HepG2 (cell line): ENCODE measurements around the gene HEYL. TPM values are rescaled to one million over a fixed set of nuclear protein-coding genes. Genes with fewer than 3 reads are reported as not detected.

ENCODE experiments used
- ASH2L ChIP-seq: fragments of 300-600, 200-600 bp; sonication (generic); IDR thresholded peaks from 2 replicates; pipeline ENCODE4 v1.7.0; 2017; ENCODE audit warnings: low read depth, mild to moderate bottlenecking, moderate library complexity, mixed read lengths, low read length; ENCODE audit not compliant: insufficient read length
- CENPT ChIP-seq: sonication (generic); formaldehyde crosslinking; IDR thresholded peaks from 2 replicates; pipeline ENCODE4 v1.8.0; 2022; ENCODE audit warnings: low read depth, mild to moderate bottlenecking, moderate library complexity, missing genetic modification reagents
- E2F2 ChIP-seq: sonication (generic); formaldehyde crosslinking; IDR thresholded peaks from 2 replicates; pipeline ENCODE4 v1.4.0; 2020; ENCODE audit warnings: missing genetic modification reagents, borderline replicate concordance
- GTF3A ChIP-seq: sonication (generic); formaldehyde crosslinking; conservative IDR thresholded peaks from 2 replicates; pipeline ENCODE4 v1.4.0; 2020; ENCODE audit warnings: mild to moderate bottlenecking, missing genetic modification reagents
- MTA1 ChIP-seq: sonication (generic); formaldehyde crosslinking; IDR thresholded peaks from 2 replicates; pipeline ENCODE4 v1.4.0; 2020; ENCODE audit warnings: missing genetic modification reagents, mild to moderate bottlenecking, borderline replicate concordance
- MTA3 ChIP-seq: sonication (generic); formaldehyde crosslinking; IDR thresholded peaks from 2 replicates; pipeline ENCODE4 v1.4.0; 2020; ENCODE audit warnings: missing genetic modification reagents
- MYC ChIP-seq: sonication (generic); formaldehyde crosslinking; IDR thresholded peaks from 2 replicates; pipeline ENCODE4 v1.9.0; 2021; ENCODE audit warnings: missing genetic modification reagents, borderline replicate concordance
- PPARG ChIP-seq: conservative IDR thresholded peaks from 2 replicates; pipeline ENCODE4 v1.6.1; 2016; ENCODE audit warnings: missing biosample characterization, missing genetic modification reagents
- TBX2 ChIP-seq: sonication (generic); formaldehyde crosslinking; IDR thresholded peaks from 2 replicates; pipeline ENCODE4 v1.5.0; 2020; ENCODE audit warnings: missing genetic modification reagents, mild to moderate bottlenecking, borderline replicate concordance
- TIGD3 ChIP-seq: sonication (generic); formaldehyde crosslinking; IDR thresholded peaks from 2 replicates; pipeline ENCODE4 v1.5.1; 2020; ENCODE audit warnings: mild to moderate bottlenecking, missing genetic modification reagents, borderline replicate concordance
- ZNF7 ChIP-seq: IDR thresholded peaks from 2 replicates; pipeline ENCODE4 v1.6.1; 2016; ENCODE audit warnings: missing biosample characterization, missing genetic modification reagents
- ZNF773 ChIP-seq: sonication (generic); formaldehyde crosslinking; IDR thresholded peaks from 2 replicates; pipeline ENCODE4 v1.4.0; 2020; ENCODE audit warnings: missing genetic modification reagents, borderline replicate concordance
- polyA plus RNA-seq, 8 experiments: library from polyadenylated mRNA; depleted of rRNA in 3 of 8; stranded (reverse) in 7 of 8; unstranded in 1 of 8; fragments of >200 nt; fragmentation: Illumina TruSeq in 4 of 8; extraction: Trizol in 4 of 8; gene quantifications; 2 replicates each; pipeline versions ENCODE4 v1.2.1 to v1.2.3, GENCODE V29; 2011 to 2016; ENCODE audit warnings: low read depth in 4 of 8, missing spikeins in 1 of 8, mixed read lengths in 1 of 8; ENCODE audit not compliant: insufficient read depth in 1 of 8
- total RNA-seq, 5 experiments: library from RNA; depleted of rRNA; stranded (reverse); fragments of >200 nt; fragmentation: Illumina TruSeq; extraction: Trizol; gene quantifications; 2 replicates each; pipeline ENCODE4 v1.2.3, GENCODE V29; 2016; ENCODE audit warnings: low read depth in 1 of 5
- TF ChIP-seq, protein P1 (sequence below): sonication (generic); formaldehyde crosslinking; IDR thresholded peaks from 2 replicates; pipeline ENCODE4 v1.8.1; 2022; ENCODE audit warnings: mild to moderate bottlenecking, missing genetic modification reagents
- TF ChIP-seq, protein P2 (sequence below): IDR thresholded peaks from 2 replicates; pipeline ENCODE4 v1.6.1; 2016; ENCODE audit warnings: missing compliant biosample characterization, missing genetic modification reagents, borderline replicate concordance
- TF ChIP-seq, protein P3 (sequence below): sonication (generic); formaldehyde crosslinking; IDR thresholded peaks from 2 replicates; pipeline ENCODE4 v1.4.0; 2020; ENCODE audit warnings: missing genetic modification reagents

HEYL gene
- total and polyA plus RNA-seq, 2 of the 13 experiments (the other 11 are each of a cell fraction or from before 2014, with no cell fraction given) = 0.03 to 0.04 TPM

- TF ChIP-seq MTA1 (CRISPR knock-in tag) (no peak), MYC (CRISPR knock-in tag) (no peak), ZNF7 (no peak), TIGD3 (CRISPR knock-in tag) (no peak), ASH2L (no peak), CENPT (no peak), E2F2 (CRISPR knock-in tag) (no peak), ZNF773 (CRISPR knock-in tag) (no peak), MTA3 (CRISPR knock-in tag) (no peak), TBX2 (CRISPR knock-in tag) (no peak), GTF3A (CRISPR knock-in tag) (no peak), PPARG (CRISPR knock-in tag) (no peak)
- TF ChIP-seq, protein P1, sequence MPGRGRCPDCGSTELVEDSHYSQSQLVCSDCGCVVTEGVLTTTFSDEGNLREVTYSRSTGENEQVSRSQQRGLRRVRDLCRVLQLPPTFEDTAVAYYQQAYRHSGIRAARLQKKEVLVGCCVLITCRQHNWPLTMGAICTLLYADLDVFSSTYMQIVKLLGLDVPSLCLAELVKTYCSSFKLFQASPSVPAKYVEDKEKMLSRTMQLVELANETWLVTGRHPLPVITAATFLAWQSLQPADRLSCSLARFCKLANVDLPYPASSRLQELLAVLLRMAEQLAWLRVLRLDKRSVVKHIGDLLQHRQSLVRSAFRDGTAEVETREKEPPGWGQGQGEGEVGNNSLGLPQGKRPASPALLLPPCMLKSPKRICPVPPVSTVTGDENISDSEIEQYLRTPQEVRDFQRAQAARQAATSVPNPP (CRISPR knock-in tag) = no peak
- TF ChIP-seq, protein P2, sequence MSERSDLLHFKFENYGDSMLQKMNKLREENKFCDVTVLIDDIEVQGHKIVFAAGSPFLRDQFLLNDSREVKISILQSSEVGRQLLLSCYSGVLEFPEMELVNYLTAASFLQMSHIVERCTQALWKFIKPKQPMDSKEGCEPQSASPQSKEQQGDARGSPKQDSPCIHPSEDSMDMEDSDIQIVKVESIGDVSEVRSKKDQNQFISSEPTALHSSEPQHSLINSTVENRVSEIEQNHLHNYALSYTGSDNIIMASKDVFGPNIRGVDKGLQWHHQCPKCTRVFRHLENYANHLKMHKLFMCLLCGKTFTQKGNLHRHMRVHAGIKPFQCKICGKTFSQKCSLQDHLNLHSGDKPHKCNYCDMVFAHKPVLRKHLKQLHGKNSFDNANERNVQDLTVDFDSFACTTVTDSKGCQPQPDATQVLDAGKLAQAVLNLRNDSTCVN (CRISPR knock-in tag) = no peak
- TF ChIP-seq, protein P3, sequence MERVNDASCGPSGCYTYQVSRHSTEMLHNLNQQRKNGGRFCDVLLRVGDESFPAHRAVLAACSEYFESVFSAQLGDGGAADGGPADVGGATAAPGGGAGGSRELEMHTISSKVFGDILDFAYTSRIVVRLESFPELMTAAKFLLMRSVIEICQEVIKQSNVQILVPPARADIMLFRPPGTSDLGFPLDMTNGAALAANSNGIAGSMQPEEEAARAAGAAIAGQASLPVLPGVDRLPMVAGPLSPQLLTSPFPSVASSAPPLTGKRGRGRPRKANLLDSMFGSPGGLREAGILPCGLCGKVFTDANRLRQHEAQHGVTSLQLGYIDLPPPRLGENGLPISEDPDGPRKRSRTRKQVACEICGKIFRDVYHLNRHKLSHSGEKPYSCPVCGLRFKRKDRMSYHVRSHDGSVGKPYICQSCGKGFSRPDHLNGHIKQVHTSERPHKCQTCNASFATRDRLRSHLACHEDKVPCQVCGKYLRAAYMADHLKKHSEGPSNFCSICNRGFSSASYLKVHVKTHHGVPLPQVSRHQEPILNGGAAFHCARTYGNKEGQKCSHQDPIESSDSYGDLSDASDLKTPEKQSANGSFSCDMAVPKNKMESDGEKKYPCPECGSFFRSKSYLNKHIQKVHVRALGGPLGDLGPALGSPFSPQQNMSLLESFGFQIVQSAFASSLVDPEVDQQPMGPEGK (CRISPR knock-in tag) = peak; percentile 56
Observed at GRCh38 chr1:39672551-39672947, 33.1 kb upstream of the HEYL start (continued).
